Type B pancreatic cell (in vitro differentiated cells): Measurements from ENCODE around the gene ARMC3. TPM values are rescaled to one million over a fixed set of nuclear protein-coding genes. Genes with fewer than 3 reads are reported as not detected.

ENCODE experiments used
- DNase-seq: peaks from one replicate; pipeline ENCODE4 v3.0.0; 2021; ENCODE audit warnings: mixed read lengths; ENCODE audit not compliant: unreplicated experiment; ENCODE audit errors: extremely low spot score
- H3K27ac Mint-ChIP-seq: 2 replicates; pipeline ENCODE4 v1.8.0; 2021; ENCODE audit warnings: mild to moderate bottlenecking, mixed read lengths
- H3K27me3 Mint-ChIP-seq: 2 replicates; pipeline ENCODE4 v1.8.0; 2021; ENCODE audit warnings: mixed read lengths
- H3K36me3 Mint-ChIP-seq: 2 replicates; pipeline ENCODE4 v1.8.0; 2021; ENCODE audit warnings: mixed read lengths
- H3K4me1 Mint-ChIP-seq: one replicate; pipeline ENCODE4 v1.8.0; 2021; ENCODE audit warnings: mixed read lengths; ENCODE audit not compliant: unreplicated experiment
- H3K4me3 Mint-ChIP-seq: 2 replicates; pipeline ENCODE4 v1.8.0; 2021; ENCODE audit warnings: mild to moderate bottlenecking, mixed read lengths
- H3K9me3 Mint-ChIP-seq: 2 replicates; pipeline ENCODE4 v1.8.0; 2021; ENCODE audit warnings: mixed read lengths
- total RNA-seq: library from RNA; stranded (reverse); gene quantifications from 2 replicates; pipeline ENCODE4 v1.2.1, GENCODE V29; 2021; ENCODE audit warnings: low replicate concordance
- TF ChIP-seq, protein P1 (sequence below): fragments of 200-600 bp; sonication (generic); conservative IDR thresholded peaks from 2 replicates; pipeline ENCODE4 v1.5.0; 2021; ENCODE audit warnings: antibody characterized with exemption, mild to moderate bottlenecking

ARMC3 gene
- total RNA-seq, 1 donor from 2014 or later: 10.4 TPM

- Mint-ChIP-seq H3K36me3 (no peaks in the 10 kb centered on the region), H3K27me3 (no peaks in the 10 kb centered on the region), H3K9me3 (no peaks in the 10 kb centered on the region), H3K4me3 (no peak overlapping the region), H3K4me1 (peaks cover 8% of the 10 kb centered on the region), H3K27ac (no peak overlapping the region)
- TF ChIP-seq, protein P1, sequence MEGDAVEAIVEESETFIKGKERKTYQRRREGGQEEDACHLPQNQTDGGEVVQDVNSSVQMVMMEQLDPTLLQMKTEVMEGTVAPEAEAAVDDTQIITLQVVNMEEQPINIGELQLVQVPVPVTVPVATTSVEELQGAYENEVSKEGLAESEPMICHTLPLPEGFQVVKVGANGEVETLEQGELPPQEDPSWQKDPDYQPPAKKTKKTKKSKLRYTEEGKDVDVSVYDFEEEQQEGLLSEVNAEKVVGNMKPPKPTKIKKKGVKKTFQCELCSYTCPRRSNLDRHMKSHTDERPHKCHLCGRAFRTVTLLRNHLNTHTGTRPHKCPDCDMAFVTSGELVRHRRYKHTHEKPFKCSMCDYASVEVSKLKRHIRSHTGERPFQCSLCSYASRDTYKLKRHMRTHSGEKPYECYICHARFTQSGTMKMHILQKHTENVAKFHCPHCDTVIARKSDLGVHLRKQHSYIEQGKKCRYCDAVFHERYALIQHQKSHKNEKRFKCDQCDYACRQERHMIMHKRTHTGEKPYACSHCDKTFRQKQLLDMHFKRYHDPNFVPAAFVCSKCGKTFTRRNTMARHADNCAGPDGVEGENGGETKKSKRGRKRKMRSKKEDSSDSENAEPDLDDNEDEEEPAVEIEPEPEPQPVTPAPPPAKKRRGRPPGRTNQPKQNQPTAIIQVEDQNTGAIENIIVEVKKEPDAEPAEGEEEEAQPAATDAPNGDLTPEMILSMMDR: peak; percentile 65
- DNase-seq: no peak
Measured at GRCh38 chr10:22986771-22987542, 59.1 kb downstream of the ARMC3 start.

DNA sequence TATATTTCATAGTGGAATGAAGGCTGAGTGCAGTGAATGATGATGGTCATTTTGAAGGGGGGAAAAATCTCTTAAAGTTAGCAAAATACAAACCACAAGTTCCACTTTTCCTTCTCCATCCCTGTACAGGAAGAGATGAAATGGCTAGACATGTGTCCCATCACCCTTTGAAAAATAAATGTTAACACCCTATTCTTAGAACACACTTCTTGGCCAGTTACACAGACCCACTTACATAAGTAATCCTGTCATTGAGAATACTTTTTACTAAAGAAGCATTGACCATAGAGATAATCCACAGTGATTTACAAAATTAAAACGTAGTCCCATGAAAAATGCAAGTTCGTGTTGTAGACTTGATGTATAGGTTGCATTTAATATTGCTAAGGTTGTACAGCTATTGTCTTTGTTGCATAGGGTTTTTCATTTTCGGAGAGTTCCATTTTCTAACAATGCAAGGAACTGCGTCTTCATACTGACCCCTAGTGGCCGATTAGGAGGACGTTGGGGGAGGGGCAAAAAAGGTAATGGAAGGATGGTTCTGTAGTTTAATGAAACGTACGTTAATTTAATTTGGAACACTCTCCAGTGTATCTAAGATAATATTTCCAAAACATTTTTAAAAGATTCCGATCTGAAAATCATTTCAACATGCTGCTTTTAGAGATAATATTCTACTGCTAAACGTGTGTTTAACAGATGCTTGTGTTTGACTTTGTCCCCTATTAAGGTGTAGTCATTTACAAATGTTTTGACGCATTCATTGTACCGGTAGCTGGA lies 60.9 kb downstream of the ARMC3 start:
- H3K36me3 Mint-ChIP-seq: no peaks in the 10 kb centered on the region
- H3K9me3 Mint-ChIP-seq: no peaks in the 10 kb centered on the region
- TF ChIP-seq, protein P1: peak; percentile 97
- no peak overlapping the region for H3K4me3 Mint-ChIP-seq
- no peaks in the 10 kb centered on the region for H3K27me3 Mint-ChIP-seq
- no peak overlapping the region for H3K27ac Mint-ChIP-seq
- DNase-seq: no peak
- peaks cover 8% of the 10 kb centered on the region for H3K4me1 Mint-ChIP-seq

GRCh38 chr10:22990443-22990842 lies 62.6 kb downstream of the ARMC3 start:
- no peaks in the 10 kb centered on the region for H3K9me3 Mint-ChIP-seq
- H3K4me1 Mint-ChIP-seq: peaks cover 8% of the 10 kb centered on the region
- no peaks in the 10 kb centered on the region for H3K27me3 Mint-ChIP-seq
- TF ChIP-seq, protein P1: no peak
- no peak for DNase-seq
- no peaks in the 10 kb centered on the region for H3K36me3 Mint-ChIP-seq
- H3K27ac Mint-ChIP-seq: no peak overlapping the region
- H3K4me3 Mint-ChIP-seq: no peak overlapping the region

GRCh38 chr10:22992075-22992474 lies 64.2 kb downstream of the ARMC3 start:
- TF ChIP-seq, protein P1: no peak
- Mint-ChIP-seq H3K4me1 (peaks cover 8% of the 10 kb centered on the region), H3K9me3 (no peaks in the 10 kb centered on the region), H3K27ac (no peak overlapping the region), H3K4me3 (no peak overlapping the region), H3K27me3 (no peaks in the 10 kb centered on the region), H3K36me3 (no peaks in the 10 kb centered on the region)
- DNase-seq: no peak

DNA sequence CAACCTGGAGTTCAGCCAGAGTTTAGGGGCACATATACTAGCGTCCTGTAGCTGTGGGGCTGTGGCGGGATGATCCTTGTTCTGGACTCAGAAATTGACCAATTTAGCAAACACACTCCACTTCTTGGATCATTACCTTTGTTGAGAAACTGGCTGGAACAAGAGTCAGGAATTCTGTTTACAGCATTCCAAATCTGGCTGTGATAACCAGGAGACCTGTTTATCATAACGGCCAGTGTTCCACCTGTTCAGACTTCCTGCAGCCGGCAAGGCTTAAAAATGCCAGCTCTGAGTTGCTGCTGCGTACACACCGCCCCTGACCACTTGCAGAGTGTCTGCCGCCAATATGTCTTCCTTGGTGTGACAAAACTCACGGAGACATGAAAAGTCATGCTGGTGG lies 64.8 kb downstream of the ARMC3 start:
- Mint-ChIP-seq H3K4me1 (peaks cover 8% of the 10 kb centered on the region), H3K27me3 (no peaks in the 10 kb centered on the region), H3K27ac (no peak overlapping the region), H3K36me3 (no peaks in the 10 kb centered on the region), H3K4me3 (no peak overlapping the region), H3K9me3 (no peaks in the 10 kb centered on the region)
- DNase-seq: no peak
- TF ChIP-seq, protein P1: no peak
